Frontal cortex (tissue), 4 donors: Measurements from ENCODE around the gene ZNF268. TPM values are rescaled to one million over a fixed set of nuclear protein-coding genes. Genes with fewer than 3 reads are reported as not detected.
"Not testable (repeated sequence)": the region's sequence is repeated elsewhere in the genome, so short reads cannot be mapped to it uniquely, and the experiment has no call there.

ENCODE experiments used
- DNase-seq, 2 donors: peaks; one replicate each; pipeline ENCODE4 v3.0.0; 2012; ENCODE audit warnings: low spot score in 2 of 2
- FAIRE-seq: peaks from 2 replicates; lab custom pipeline; 2012; peaks lifted over from hg19 to GRCh38; lab: Jason Lieb, UNC
- small RNA-seq: library from RNA; depleted of rRNA; stranded (forward); fragments of <200 nt; gene quantifications from one replicate; pipeline ENCODE3, GENCODE V24; 2014
- total RNA-seq: library from RNA; depleted of rRNA; stranded (reverse); fragments of >200 nt; gene quantifications from one replicate; pipeline ENCODE4 v1.2.3, GENCODE V29; 2014
- donor health status: control.
- donor health status: control.
- donor health status: control.

Gene ZNF268
- total RNA-seq, 1 donor from 2014 or later: 27.3 TPM

GRCh38 chr12:133225527-133225926 is 44.2 kb downstream of the ZNF268 start:
- no peak for DNase-seq

DNA sequence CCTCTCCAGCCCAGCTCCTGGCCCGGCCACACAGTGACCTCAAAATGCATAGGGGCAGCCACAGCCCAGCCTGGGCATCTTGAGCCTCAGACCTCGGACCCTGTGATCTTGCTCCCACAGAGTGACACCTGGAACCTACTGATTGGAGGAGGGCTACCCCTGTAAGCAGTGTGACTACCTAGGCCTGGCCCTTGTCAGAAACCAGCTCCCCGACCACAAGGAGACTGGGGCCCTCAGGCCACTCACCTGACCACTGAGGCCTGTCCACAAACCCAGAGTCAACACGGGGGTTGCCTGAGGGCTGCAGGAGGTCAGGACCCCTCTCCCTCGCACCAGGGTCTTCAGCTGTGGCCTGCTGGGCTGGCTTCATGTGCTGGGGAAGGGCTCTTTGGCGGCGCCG is 45.4 kb downstream of the ZNF268 start:
- DNase-seq: no peak
- no peak for FAIRE-seq

More at GRCh38 chr12:133225527-133225926, 44.2 kb downstream of the ZNF268 start:
- no peak for FAIRE-seq

- DNase-seq (no peak), FAIRE-seq (no peak)
Measured at GRCh38 chr12:133227281-133227852, 46.1 kb downstream of the ZNF268 start.

GRCh38 chr12:133231001-133231400 is 49.7 kb downstream of the ZNF268 start:
- FAIRE-seq (no peak), DNase-seq (no peak)

- DNase-seq: no peak
- FAIRE-seq: no peak
Measured at GRCh38 chr12:133233006-133233405, 51.7 kb downstream of the ZNF268 start.

DNA sequence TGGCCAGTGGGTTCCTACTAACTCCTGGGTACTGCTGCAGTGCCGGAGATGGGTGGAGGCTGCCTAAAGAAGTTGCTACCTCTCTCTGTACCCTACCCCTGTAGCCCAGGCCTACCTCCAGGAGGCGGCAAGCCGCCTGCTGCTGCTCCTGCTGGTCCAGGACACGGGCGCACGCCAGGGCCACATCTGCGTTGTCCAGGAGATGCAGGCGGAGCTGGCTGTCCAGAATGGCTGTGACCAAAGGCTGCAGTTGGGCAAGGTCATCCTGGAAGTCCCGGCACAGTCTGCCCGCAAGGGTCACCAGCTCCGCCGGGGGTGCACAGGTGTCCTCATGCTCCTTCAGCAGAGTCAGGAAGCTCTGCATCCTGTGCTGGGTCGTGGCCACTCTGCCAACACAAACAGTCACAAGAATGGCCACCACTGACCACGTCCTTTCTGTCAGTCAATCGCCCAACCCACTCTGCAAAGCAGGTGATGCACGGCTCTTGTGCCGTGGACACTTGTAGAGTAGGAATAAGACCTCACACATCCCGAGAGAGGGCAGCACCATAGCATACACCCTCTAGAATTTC is 52.8 kb downstream of the ZNF268 start:
- FAIRE-seq: no peak

DNA sequence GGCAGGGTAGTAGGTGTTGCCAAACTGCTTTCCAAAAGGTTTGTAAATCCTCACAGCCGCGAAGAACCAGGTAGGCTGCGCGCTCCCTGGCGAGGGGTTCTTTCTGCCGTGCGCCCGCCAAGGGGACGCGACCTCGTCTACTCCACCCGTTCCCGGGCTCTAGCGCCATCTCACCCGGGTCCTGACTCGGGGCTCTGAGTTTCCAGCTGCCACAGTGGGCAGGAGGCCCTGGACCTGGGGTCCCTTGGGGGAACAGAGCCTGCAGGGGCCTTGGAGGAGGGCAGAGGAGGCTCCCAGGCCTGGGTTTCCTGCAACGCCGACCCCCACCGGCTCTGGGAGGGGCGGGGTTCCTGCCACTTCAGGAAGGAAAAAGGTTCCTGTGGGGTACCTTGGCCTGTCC is 53.7 kb downstream of the ZNF268 start:
- FAIRE-seq (no peak), DNase-seq (no peak)

More for the DNA sequence above, 52.8 kb downstream of the ZNF268 start:
- DNase-seq: no peak

- DNase-seq (no peak), FAIRE-seq (no peak)
Measured at GRCh38 chr12:133235401-133236112, 54.3 kb downstream of the ZNF268 start, which contains the start of gene ANHX. ANHX (minus strand) TSS chr12:133235877; CDS start chr12:133234356, 1,521 bp downstream.

GRCh38 chr12:133236144-133236543 is 54.8 kb downstream of the ZNF268 start:
- no peak for FAIRE-seq
- DNase-seq: no peak

- FAIRE-seq (no peak), DNase-seq (no peak)
Measured at GRCh38 chr12:133236556-133236955, 55.3 kb downstream of the ZNF268 start.

- no peak for FAIRE-seq
- no peak for DNase-seq
Measured at GRCh38 chr12:133251732-133252131, 70.4 kb downstream of the ZNF268 start.

DNA sequence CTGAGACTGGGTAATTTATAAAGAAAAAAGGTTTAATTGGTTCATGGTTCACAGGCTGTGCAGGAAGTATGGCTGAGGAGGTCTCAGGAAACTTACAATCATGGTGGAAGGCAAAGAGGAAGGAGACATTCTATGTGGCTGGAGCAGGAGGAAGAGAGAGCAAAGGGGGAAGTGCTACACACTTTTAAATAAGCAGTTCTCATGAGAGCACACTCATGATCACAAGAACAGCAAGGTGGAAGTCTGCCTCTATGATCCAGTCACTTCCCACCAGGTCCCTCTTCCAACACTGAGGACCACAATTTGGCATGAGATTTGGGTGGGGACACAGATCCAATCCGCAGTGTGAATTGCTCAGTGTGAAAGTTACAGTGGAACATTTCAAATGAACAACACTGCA is 74.5 kb downstream of the ZNF268 start:
- FAIRE-seq, DNase-seq: not testable (repeated sequence)

DNA sequence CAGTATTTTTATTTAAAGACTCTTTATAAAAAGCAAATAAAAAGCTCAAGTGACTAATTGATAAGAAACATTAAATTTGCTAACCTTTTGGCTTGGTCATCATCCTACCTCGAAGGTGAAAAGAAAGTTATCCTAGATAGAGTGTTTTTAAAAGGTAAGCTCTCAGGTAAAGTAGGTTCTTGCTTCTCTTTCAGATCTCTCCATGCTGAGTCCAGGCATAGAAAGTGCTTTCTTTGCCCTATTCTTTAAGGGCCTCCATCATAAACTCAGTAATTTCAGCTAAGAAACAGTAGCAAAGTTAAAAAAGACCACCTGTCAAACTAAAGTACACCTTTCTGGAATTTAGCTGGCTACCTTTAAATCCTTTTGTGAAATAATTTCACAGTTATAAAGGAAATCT is 75.0 kb downstream of the ZNF268 start:
- DNase-seq: no peak
- FAIRE-seq: no peak

DNA sequence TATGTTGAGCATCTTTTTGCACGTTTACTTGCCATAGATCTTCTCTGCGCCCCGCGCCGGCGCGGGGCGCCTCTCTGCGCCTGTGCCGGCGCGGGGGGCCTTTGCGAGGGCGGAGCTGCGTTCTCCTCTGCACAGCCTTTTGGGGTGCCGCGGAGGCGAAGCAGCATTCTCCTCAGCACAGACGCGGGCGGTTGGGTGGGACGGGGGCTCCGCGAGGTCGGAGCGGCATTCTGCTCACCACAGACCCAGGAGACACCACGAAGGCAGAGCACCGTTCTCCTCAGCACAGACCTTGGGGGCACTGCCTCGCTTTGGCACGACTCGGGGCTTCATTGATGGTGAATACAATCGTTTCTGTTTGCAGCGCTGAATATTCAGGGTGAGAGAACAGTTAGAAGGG is 82.9 kb downstream of the ZNF268 start:
- FAIRE-seq: no peak

More for the DNA sequence above, 82.9 kb downstream of the ZNF268 start:
- no peak for DNase-seq

Small RNA genes within 50 kb of the gene (small RNA-seq; reads per million reads assigned to genes)
- gene RF00019: not detected
- not detected for gene RNU6-717P

Other genes starting within 250 kb of the ZNF268 start
- gene ZNF605, start 225.2 kb upstream of the ZNF268 start, total RNA-seq: 18.8 TPM
- 14.3 TPM for gene ZNF26, start 195.1 kb upstream of the ZNF268 start, total RNA-seq
- gene ZNF84, start 144.0 kb upstream of the ZNF268 start, total RNA-seq: 120 TPM
- 75.8 TPM for gene ZNF140, start 100.6 kb upstream of the ZNF268 start, total RNA-seq
- gene ZNF891, start 51.2 kb upstream of the ZNF268 start, total RNA-seq: 6.9 TPM
- 32.6 TPM for gene ZNF10, start 50.9 kb upstream of the ZNF268 start, total RNA-seq
- not detected for gene ANHX, start 54.4 kb downstream of the ZNF268 start, total RNA-seq